Ascending aorta (tissue), 2 donors: Measurements from ENCODE around the gene MAPK4. TPM values are rescaled to one million over a fixed set of nuclear protein-coding genes. Genes with fewer than 3 reads are reported as not detected.

Source experiments
- DNase-seq, 2 donors: peaks; one replicate each; pipeline ENCODE4 v3.0.0-alpha.2; 2019; ENCODE audit warnings: low spot score in 2 of 2
- H3K27ac ChIP-seq, 2 donors: fragments of 200-600 bp; sonication (generic); one replicate each; pipeline ENCODE4 v1.5.1; 2016 to 2017; ENCODE audit warnings: mild to moderate bottlenecking in 1 of 2
- H3K27me3 ChIP-seq: fragments of 200-600 bp; sonication (generic); one replicate; pipeline ENCODE4 v1.5.1; 2017
- H3K36me3 ChIP-seq, 2 donors: fragments of 200-600 bp; sonication (generic); one replicate each; pipeline ENCODE4 v1.5.1; 2016
- H3K4me1 ChIP-seq, 2 donors: fragments of 200-600 bp; sonication (generic); one replicate each; pipeline ENCODE4 v1.5.1; 2016 to 2017; ENCODE audit warnings: mild to moderate bottlenecking in 1 of 2
- H3K4me3 ChIP-seq, 2 donors: fragments of 200-600 bp; sonication (generic); one replicate each; pipeline ENCODE4 v1.5.1; 2016 to 2017; ENCODE audit warnings: mild to moderate bottlenecking in 1 of 2
- H3K9me3 ChIP-seq, 2 donors: fragments of 200-600 bp; sonication (generic); one replicate each; pipeline ENCODE4 v1.5.1; 2016
- CTCF ChIP-seq, 3 experiments: fragments of 200-600 bp in 2 of 3; fragments of 450-650 bp in 1 of 3; sonication (generic) in 2 of 3; IDR thresholded peaks; one replicate each; pipeline ENCODE4 v1.5.1; 2016 to 2019; ENCODE audit warnings: antibody characterized with exemption in 3 of 3, mild to moderate bottlenecking in 1 of 3, moderate library complexity in 1 of 3
- intact Hi-C: fragments of 100-400 bp; cut with DNase I; formaldehyde crosslinking; loops from one replicate; pipeline ENCODE4 v1.15.1; 2023
- total RNA-seq: library from RNA; depleted of rRNA; stranded (reverse); fragments of >200 nt; gene quantifications from one replicate; pipeline ENCODE4 v1.1.0, GENCODE V29; 2016

The MAPK4 gene
- total RNA-seq, 1 donor from 2014 or later = 1.2 TPM

- Histone ChIP-seq H3K4me3 (no peak overlapping the region), H3K27me3 (no peaks in the 10 kb centered on the region), H3K9me3 (no peaks in the 10 kb centered on the region), H3K27ac (no peak overlapping the region), H3K4me1 (no peaks in the 10 kb centered on the region), H3K36me3 (peaks cover 0 to 3% of the 10 kb centered on the region in 2 donors)
- intact Hi-C loops = no loop called here
- DNase-seq = no peak
- TF ChIP-seq CTCF (IDR thresholded peaks at IDR 0.05) = no peak
Observed at GRCh38 chr18:50717563-50717962, 157.7 kb downstream of the MAPK4 start.

- Histone ChIP-seq H3K9me3 (no peaks in the 10 kb centered on the region), H3K27me3 (no peaks in the 10 kb centered on the region)
- DNase-seq = no peak
Observed at GRCh38 chr18:50719471-50720324, 159.8 kb downstream of the MAPK4 start.

GRCh38 chr18:50720325-50720674 is 160.4 kb downstream of the MAPK4 start:
- TF ChIP-seq CTCF (IDR thresholded peaks at IDR 0.05) = no peak
- intact Hi-C loops = no loop called here
- no peak overlapping the region for H3K4me3 ChIP-seq
- no peaks in the 10 kb centered on the region for H3K9me3 ChIP-seq
- H3K27ac ChIP-seq = no peak overlapping the region
- H3K36me3 ChIP-seq = peaks cover 0 to 3% of the 10 kb centered on the region in 2 donors
- H3K27me3 ChIP-seq = no peaks in the 10 kb centered on the region
- no peak for DNase-seq
- H3K4me1 ChIP-seq = peaks cover 0 to 4% of the 10 kb centered on the region in 2 donors

More at GRCh38 chr18:50719471-50720324, 159.8 kb downstream of the MAPK4 start:
- H3K4me3 ChIP-seq = no peak overlapping the region
- intact Hi-C loops = no loop called here
- no peak overlapping the region for H3K27ac ChIP-seq
- peaks cover 0 to 3% of the 10 kb centered on the region in 2 donors for H3K4me1 ChIP-seq
- peaks cover 0 to 3% of the 10 kb centered on the region in 2 donors for H3K36me3 ChIP-seq
- no peak for TF ChIP-seq CTCF (IDR thresholded peaks at IDR 0.05)

- Histone ChIP-seq H3K4me3 (no peak overlapping the region), H3K27ac (no peak overlapping the region), H3K27me3 (no peaks in the 10 kb centered on the region), H3K4me1 (peaks cover 0 to 4% of the 10 kb centered on the region in 2 donors), H3K9me3 (no peaks in the 10 kb centered on the region), H3K36me3 (peaks cover 0 to 3% of the 10 kb centered on the region in 2 donors)
- DNase-seq = no peak
- intact Hi-C loops = no loop called here
- TF ChIP-seq CTCF (IDR thresholded peaks at IDR 0.05) = no peak
Observed at GRCh38 chr18:50721006-50721405, 161.1 kb downstream of the MAPK4 start.

GRCh38 chr18:50721451-50722120 is 161.7 kb downstream of the MAPK4 start:
- Histone ChIP-seq H3K27me3 (no peaks in the 10 kb centered on the region), H3K36me3 (no peaks in the 10 kb centered on the region), H3K27ac (no peak overlapping the region), H3K4me1 (peaks cover 0 to 4% of the 10 kb centered on the region in 2 donors), H3K9me3 (no peaks in the 10 kb centered on the region), H3K4me3 (no peak overlapping the region)
- TF ChIP-seq CTCF (IDR thresholded peaks at IDR 0.05) = no peak
- no peak for DNase-seq
- intact Hi-C loops = no loop called here
